GM20431 (cell line): ENCODE data around the gene ADGRL2.

ENCODE experiments used
- in situ Hi-C: fragments of 300-500 bp; cut with MseI, MboI; formaldehyde crosslinking; loops from one replicate; pipeline ENCODE4 v1.15.0; 2020; ENCODE audit warnings: low sequenced_read_pairs; ENCODE audit not compliant: unreplicated experiment

ADGRL2 gene

GRCh38 chr1:81889166-81889565 is 88.4 kb downstream of the ADGRL2 start:
- in situ Hi-C loops, result no loop called here

- in situ Hi-C loops, result no loop called here
Measured at GRCh38 chr1:81894867-81895266, 94.1 kb downstream of the ADGRL2 start.

- in situ Hi-C loops, result no loop called here
Measured at GRCh38 chr1:81899214-81899821, 98.6 kb downstream of the ADGRL2 start.

- in situ Hi-C loops, result no loop called here
Measured at GRCh38 chr1:81907575-81907974, 106.8 kb downstream of the ADGRL2 start.

GRCh38 chr1:81912383-81912782 is 111.6 kb downstream of the ADGRL2 start:
- in situ Hi-C loops, result no loop called here

GRCh38 chr1:81915937-81916336 is 115.2 kb downstream of the ADGRL2 start:
- in situ Hi-C loops, result no loop called here

GRCh38 chr1:81920245-81920740 is 119.6 kb downstream of the ADGRL2 start:
- in situ Hi-C loops, result no loop called here

GRCh38 chr1:81920886-81921285 is 120.2 kb downstream of the ADGRL2 start:
- in situ Hi-C loops, result no loop called here

- in situ Hi-C loops, result no loop called here
Measured at GRCh38 chr1:81921344-81921743, 120.6 kb downstream of the ADGRL2 start.

GRCh38 chr1:81921851-81922462 is 121.2 kb downstream of the ADGRL2 start:
- in situ Hi-C loops, result no loop called here

- in situ Hi-C loops, result no loop called here
Measured at GRCh38 chr1:81922955-81923354, 122.2 kb downstream of the ADGRL2 start.

- in situ Hi-C loops, result no loop called here
Measured at GRCh38 chr1:81929106-81929505, 128.4 kb downstream of the ADGRL2 start.

- in situ Hi-C loops, result no loop called here
Measured at GRCh38 chr1:81936853-81937252, 136.1 kb downstream of the ADGRL2 start.

- in situ Hi-C loops, result no loop called here
Measured at GRCh38 chr1:81937791-81938450, 137.2 kb downstream of the ADGRL2 start.

- in situ Hi-C loops, result no loop called here
Measured at GRCh38 chr1:81948495-81948894, 147.8 kb downstream of the ADGRL2 start.

GRCh38 chr1:81949421-81949820 is 148.7 kb downstream of the ADGRL2 start:
- in situ Hi-C loops, result no loop called here

- in situ Hi-C loops, result no loop called here
Measured at GRCh38 chr1:81950037-81950436, 149.3 kb downstream of the ADGRL2 start.

- in situ Hi-C loops, result no loop called here
Measured at GRCh38 chr1:81950591-81951244, 150.0 kb downstream of the ADGRL2 start.

GRCh38 chr1:81954534-81955020 is 153.8 kb downstream of the ADGRL2 start:
- in situ Hi-C loops, result no loop called here

- in situ Hi-C loops, result no loop called here
Measured at GRCh38 chr1:81967951-81968350, 167.2 kb downstream of the ADGRL2 start.

- in situ Hi-C loops, result no loop called here
Measured at GRCh38 chr1:81970416-81970815, 169.7 kb downstream of the ADGRL2 start.
